Ishikawa (cell line): ENCODE results near the gene C11orf24.

Experiments
- CEBPB ChIP-seq: IDR thresholded peaks from 2 replicates; pipeline ENCODE4 v1.6.1; 2012
- CREB1 ChIP-seq: IDR thresholded peaks from 2 replicates; pipeline ENCODE4 v1.6.1; 2012; ENCODE audit warnings: low read depth
- EGR1 ChIP-seq: IDR thresholded peaks from 2 replicates; pipeline ENCODE4 v1.6.1; 2012
- EP300 ChIP-seq: IDR thresholded peaks from 2 replicates; pipeline ENCODE4 v1.6.1; 2012; ENCODE audit warnings: borderline replicate concordance
- FOXM1 ChIP-seq: IDR thresholded peaks from 2 replicates; pipeline ENCODE4 v1.6.1; 2012; ENCODE audit warnings: low read depth, borderline replicate concordance
- MAX ChIP-seq: IDR thresholded peaks from 2 replicates; pipeline ENCODE4 v1.6.1; 2012
- NFIC ChIP-seq: IDR thresholded peaks from 2 replicates; pipeline ENCODE4 v1.6.1; 2012
- RAD21 ChIP-seq: IDR thresholded peaks from 2 replicates; pipeline ENCODE4 v1.6.1; 2012; ENCODE audit warnings: low read depth
- REST ChIP-seq: IDR thresholded peaks from 2 replicates; pipeline ENCODE4 v1.6.1; 2012; ENCODE audit warnings: low read depth, mild to moderate bottlenecking
- TAF1 ChIP-seq: IDR thresholded peaks from 2 replicates; pipeline ENCODE4 v1.6.1; 2012; ENCODE audit warnings: low read depth, mild to moderate bottlenecking
- TCF12 ChIP-seq: IDR thresholded peaks from 2 replicates; pipeline ENCODE4 v1.6.1; 2012; ENCODE audit warnings: low read depth
- TEAD4 ChIP-seq: IDR thresholded peaks from 2 replicates; pipeline ENCODE4 v1.6.1; 2012
- USF1 ChIP-seq: IDR thresholded peaks from 2 replicates; pipeline ENCODE4 v1.6.1; 2012
- YY1 ChIP-seq: IDR thresholded peaks from 2 replicates; pipeline ENCODE4 v1.6.1; 2012; ENCODE audit warnings: low read depth
- ZBTB7A ChIP-seq: IDR thresholded peaks from 2 replicates; pipeline ENCODE4 v1.6.1; 2012; ENCODE audit warnings: low read depth

The C11orf24 gene

GRCh38 chr11:68273026-68273738 is 1.4 kb upstream of the C11orf24 start:
- TF ChIP-seq ZBTB7A (no peak), CREB1 (no peak), MAX (no peak), EP300 (no peak), TEAD4 (no peak), REST (no peak), FOXM1 (no peak), USF1 (no peak), TCF12 (no peak), RAD21 (no peak), NFIC (no peak), CEBPB (no peak), EGR1 (no peak)

GRCh38 chr11:68271023-68271780 is 571 bp downstream of the C11orf24 start:
- TF ChIP-seq REST = no peak
- no peak for TF ChIP-seq TAF1
- TF ChIP-seq ZBTB7A = 0 out of 2 replicates have a peak, but pooled peaks have one; percentile 60
- no peak for TF ChIP-seq USF1
- TF ChIP-seq TEAD4 = no peak
- TF ChIP-seq RAD21 = peak; percentile 18; the same call in 1 of the 2 replicates
- no peak for TF ChIP-seq TCF12
- no peak for TF ChIP-seq EGR1

- TF ChIP-seq TEAD4 (no peak), YY1 (no peak), NFIC (no peak), CEBPB (no peak), EP300 (no peak), MAX (no peak), FOXM1 (no peak), RAD21 (no peak), CREB1 (no peak), ZBTB7A (no peak)
Measured at GRCh38 chr11:68270196-68271022, 1.4 kb downstream of the C11orf24 start.

- TF ChIP-seq REST (no peak), RAD21 (no peak), EGR1 (no peak), TEAD4 (no peak), ZBTB7A (no peak), TCF12 (no peak), USF1 (no peak), CREB1 (no peak), TAF1 (no peak), EP300 (no peak), MAX (no peak), NFIC (no peak), YY1 (no peak), CEBPB (no peak), FOXM1 (no peak)
Measured at GRCh38 chr11:68269414-68270081, 2.2 kb downstream of the C11orf24 start.
